Choroid plexus epithelial cell (primary cell): ENCODE results near the gene SH3YL1.

ENCODE experiments used
- DNase-seq: peaks from one replicate; pipeline ENCODE4 v3.0.0-alpha.2; 2010; ENCODE audit warnings: low read depth
- H3K4me3 ChIP-seq: 2 replicates; pipeline ENCODE4 v1.5.1; 2011; ENCODE audit warnings: low read depth, mild to moderate bottlenecking, control low read depth, low read length, moderate library complexity
- TF ChIP-seq, protein P1 (sequence below): conservative IDR thresholded peaks from 2 replicates; pipeline ENCODE4 v1.5.1; 2011; ENCODE audit warnings: low read depth, mild to moderate bottlenecking, control low read depth, inconsistent platforms, low read length, moderate library complexity

SH3YL1 gene

GRCh38 chr2:182509-183122 lies 81.2 kb downstream of the SH3YL1 start:
- no peak overlapping the region for H3K4me3 ChIP-seq
- DNase-seq: no peak
- TF ChIP-seq, protein P1, sequence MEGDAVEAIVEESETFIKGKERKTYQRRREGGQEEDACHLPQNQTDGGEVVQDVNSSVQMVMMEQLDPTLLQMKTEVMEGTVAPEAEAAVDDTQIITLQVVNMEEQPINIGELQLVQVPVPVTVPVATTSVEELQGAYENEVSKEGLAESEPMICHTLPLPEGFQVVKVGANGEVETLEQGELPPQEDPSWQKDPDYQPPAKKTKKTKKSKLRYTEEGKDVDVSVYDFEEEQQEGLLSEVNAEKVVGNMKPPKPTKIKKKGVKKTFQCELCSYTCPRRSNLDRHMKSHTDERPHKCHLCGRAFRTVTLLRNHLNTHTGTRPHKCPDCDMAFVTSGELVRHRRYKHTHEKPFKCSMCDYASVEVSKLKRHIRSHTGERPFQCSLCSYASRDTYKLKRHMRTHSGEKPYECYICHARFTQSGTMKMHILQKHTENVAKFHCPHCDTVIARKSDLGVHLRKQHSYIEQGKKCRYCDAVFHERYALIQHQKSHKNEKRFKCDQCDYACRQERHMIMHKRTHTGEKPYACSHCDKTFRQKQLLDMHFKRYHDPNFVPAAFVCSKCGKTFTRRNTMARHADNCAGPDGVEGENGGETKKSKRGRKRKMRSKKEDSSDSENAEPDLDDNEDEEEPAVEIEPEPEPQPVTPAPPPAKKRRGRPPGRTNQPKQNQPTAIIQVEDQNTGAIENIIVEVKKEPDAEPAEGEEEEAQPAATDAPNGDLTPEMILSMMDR: no peak

- H3K4me3 ChIP-seq: no peak overlapping the region
- TF ChIP-seq, protein P1: no peak
- DNase-seq: no peak
Observed at GRCh38 chr2:180311-180710, 83.5 kb downstream of the SH3YL1 start.

GRCh38 chr2:179886-180285 lies 83.9 kb downstream of the SH3YL1 start:
- no peak overlapping the region for H3K4me3 ChIP-seq
- TF ChIP-seq, protein P1: no peak
- no peak for DNase-seq

- H3K4me3 ChIP-seq: no peak overlapping the region
- TF ChIP-seq, protein P1: no peak
- DNase-seq: no peak
Observed at GRCh38 chr2:177733-178132, 86.1 kb downstream of the SH3YL1 start.

DNA sequence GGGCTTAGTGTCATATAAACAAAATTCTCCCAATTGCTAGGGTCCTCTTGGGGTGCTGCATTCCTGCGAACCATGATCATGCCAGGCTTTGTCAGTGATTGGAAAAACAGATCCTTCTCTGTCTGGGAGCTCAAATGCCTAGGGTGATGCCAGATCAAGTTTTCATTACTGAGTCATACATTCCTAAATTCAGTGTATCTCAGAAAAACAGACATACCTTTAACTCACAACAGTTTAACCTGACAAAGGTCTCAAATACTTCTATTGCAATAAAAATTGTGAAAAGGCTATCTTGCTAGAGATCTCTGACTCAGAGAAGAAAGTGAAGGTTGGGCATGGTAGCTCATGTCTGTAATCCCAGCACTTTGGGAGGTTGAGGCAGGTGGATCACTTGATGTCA lies 86.9 kb downstream of the SH3YL1 start:
- H3K4me3 ChIP-seq: no peak overlapping the region
- TF ChIP-seq, protein P1: no peak
- no peak for DNase-seq

GRCh38 chr2:175880-176820 lies 87.7 kb downstream of the SH3YL1 start:
- no peak overlapping the region for H3K4me3 ChIP-seq
- TF ChIP-seq, protein P1: no peak
- DNase-seq: no peak
